HG02623 (cell line): ENCODE measurements around the gene CCDC71L.
"Not testable (repeated sequence)": the region's sequence is repeated elsewhere in the genome, so short reads cannot be mapped to it uniquely, and the experiment has no call there.

Experiments used
- ATAC-seq: cut with Tn5 transposase; IDR thresholded peaks from one replicate; pipeline ENCODE4 v1.9.1; 2021; ENCODE audit warnings: moderate library complexity; ENCODE audit not compliant: unreplicated experiment

CCDC71L gene

GRCh38 chr7:106660862-106661720 lies at the start of gene CCDC71L:
Gene CCDC71L, minus strand, starts transcription at chr7:106661158. Its CDS starts 262 bp downstream, at chr7:106660896.
- ATAC-seq, result peak; percentile 76

GRCh38 chr7:106709604-106710003 lies 48.6 kb upstream of the CCDC71L start:
- not testable (repeated sequence) for ATAC-seq

GRCh38 chr7:106704000-106704840 lies 43.3 kb upstream of the CCDC71L start:
- no peak for ATAC-seq

- no peak for ATAC-seq
Observed at GRCh38 chr7:106693677-106694353, 32.9 kb upstream of the CCDC71L start.

- no peak for ATAC-seq
Observed at GRCh38 chr7:106692450-106693051, 31.6 kb upstream of the CCDC71L start.

GRCh38 chr7:106688161-106688560 lies 27.2 kb upstream of the CCDC71L start:
- not testable (repeated sequence) for ATAC-seq

GRCh38 chr7:106683941-106684340 lies 23.0 kb upstream of the CCDC71L start:
- ATAC-seq, result no peak

- no peak for ATAC-seq
Observed at GRCh38 chr7:106681815-106682495, 21.0 kb upstream of the CCDC71L start.

- ATAC-seq, result peak; percentile 60
Observed at GRCh38 chr7:106679153-106679931, 18.4 kb upstream of the CCDC71L start.

- ATAC-seq, result no peak
Observed at GRCh38 chr7:106678795-106679152, 17.8 kb upstream of the CCDC71L start.

GRCh38 chr7:106676506-106676905 lies 15.5 kb upstream of the CCDC71L start:
- ATAC-seq, result not testable (repeated sequence)

- not testable (repeated sequence) for ATAC-seq
Observed at GRCh38 chr7:106673688-106674087, 12.7 kb upstream of the CCDC71L start.

GRCh38 chr7:106671930-106672329 lies 11.0 kb upstream of the CCDC71L start:
- not testable (repeated sequence) for ATAC-seq

GRCh38 chr7:106671160-106671559 lies 10.2 kb upstream of the CCDC71L start:
- ATAC-seq, result no peak

GRCh38 chr7:106668861-106669524 lies 8.0 kb upstream of the CCDC71L start:
- ATAC-seq, result no peak

- ATAC-seq, result no peak
Observed at GRCh38 chr7:106666353-106666752, 5.4 kb upstream of the CCDC71L start.

GRCh38 chr7:106664343-106664742 lies 3.4 kb upstream of the CCDC71L start:
- no peak for ATAC-seq

- ATAC-seq, result peak; percentile 48
Observed at GRCh38 chr7:106659963-106660861, 746 bp downstream of the CCDC71L start.
